NOMO-1 (cell line): Measurements from ENCODE around the gene PLEKHJ1.

Experiments
- DNase-seq, 2 experiments: peaks; one replicate each; lab custom pipeline; 2025; ENCODE audit not compliant: unreplicated experiment in 2 of 2; lab: John Stamatoyannopoulos, UW

The PLEKHJ1 gene

DNA sequence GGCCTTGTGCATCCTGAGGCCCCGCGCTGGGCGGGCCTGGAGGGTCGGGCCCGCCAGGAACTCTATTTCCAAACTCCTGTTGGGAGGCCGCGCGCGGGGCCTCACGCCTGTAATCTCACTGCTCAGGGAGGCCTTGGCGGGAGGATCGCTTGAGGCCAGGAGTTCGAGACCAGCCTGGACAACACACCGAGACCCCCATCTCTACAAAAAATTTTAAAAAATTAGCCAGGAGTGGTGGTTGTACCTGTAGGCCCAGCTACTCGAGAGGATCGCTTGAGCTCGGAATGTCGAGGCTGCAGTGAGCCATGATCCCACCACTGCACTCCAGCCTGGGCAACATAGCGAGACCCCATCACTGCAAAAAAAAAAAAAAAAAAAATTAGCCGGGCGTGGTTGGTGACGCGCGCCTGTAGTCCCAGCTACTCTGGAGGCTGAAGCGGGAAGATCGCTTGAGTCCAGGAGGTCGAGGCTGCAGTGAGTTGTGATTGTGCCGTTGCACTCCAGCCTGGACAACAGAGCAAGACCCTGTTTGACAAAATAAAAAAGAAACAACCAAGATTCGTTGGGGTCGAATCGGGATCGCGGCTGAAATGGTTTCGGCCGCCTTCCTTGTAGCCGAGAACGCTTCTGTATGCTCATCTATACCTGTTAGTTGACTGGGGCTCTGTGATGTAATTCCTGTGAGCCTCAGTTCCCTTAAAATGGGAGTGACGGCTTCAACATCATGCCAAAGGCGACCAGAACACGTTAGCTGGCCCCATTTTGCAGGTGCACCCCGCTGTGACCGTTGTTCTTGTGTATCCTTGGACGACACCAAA lies 1.1 kb upstream of the PLEKHJ1 start:
- no peak for DNase-seq

DNA sequence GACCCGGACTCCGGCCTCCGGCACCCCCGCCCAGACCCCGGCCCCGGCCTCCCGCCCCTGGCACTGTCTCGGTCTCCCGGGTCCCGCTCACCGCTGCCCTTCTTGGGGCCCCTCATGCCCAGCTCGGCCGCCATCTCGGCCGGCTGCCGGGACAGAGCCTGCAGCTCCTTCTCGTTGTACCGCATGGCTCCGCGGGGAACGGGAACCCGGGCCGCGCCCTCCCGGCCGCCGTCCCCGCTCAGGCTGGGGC lies 140 bp downstream of the PLEKHJ1 start:
- DNase-seq = no peak

DNA sequence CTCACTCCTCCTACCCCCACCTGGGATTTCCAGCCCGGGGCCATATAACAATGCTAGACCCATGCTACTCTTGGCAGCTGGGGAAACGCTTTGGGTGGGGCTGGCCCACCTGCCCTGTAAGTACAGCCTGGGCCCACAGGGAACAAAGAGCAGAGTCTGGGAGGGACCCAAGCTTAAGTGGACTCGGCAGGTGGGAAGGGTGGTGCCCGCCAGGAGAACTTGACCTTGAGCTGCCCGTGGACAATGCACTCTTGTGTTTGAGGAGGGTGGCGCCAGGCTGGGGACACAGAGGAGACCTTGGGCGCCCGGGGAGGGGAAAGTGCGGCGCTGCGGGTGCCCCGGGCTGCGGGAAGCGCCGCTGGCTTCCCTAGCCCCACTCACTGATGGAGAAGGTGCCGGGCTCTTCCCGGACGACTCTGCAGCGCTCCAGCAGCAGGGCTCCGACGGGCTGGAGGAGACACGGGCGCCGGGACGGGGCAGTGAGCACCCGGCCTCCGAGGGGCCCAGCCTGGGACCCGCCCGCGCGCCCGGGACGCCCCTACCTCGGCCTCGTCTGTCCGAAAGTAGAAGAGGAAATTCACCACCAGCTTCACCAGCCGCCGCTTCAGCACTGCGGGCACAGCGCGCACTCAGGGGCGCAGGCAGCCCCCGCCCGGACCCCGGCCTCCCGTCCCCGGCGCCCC lies 607 bp downstream of the PLEKHJ1 start:
- DNase-seq = no peak

DNA sequence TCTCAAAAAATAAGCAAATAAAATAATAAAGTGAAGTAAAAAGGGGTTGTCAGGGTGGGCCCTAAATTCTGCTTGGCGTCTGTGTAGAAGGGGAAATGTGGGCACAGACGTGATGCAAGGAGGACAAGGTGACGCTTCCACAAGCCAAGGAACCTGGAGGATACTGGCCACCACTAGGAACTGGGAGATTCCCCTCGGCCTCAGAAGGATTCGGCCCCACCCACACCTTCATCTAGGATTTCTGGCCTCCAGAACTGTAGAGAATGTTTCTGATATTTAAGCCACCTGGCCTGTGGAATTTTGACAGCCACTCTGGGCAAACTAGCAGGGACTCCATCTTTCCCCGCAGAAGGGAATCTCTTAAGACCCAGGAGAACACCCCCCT lies 1.1 kb downstream of the PLEKHJ1 start:
- no peak for DNase-seq

DNA sequence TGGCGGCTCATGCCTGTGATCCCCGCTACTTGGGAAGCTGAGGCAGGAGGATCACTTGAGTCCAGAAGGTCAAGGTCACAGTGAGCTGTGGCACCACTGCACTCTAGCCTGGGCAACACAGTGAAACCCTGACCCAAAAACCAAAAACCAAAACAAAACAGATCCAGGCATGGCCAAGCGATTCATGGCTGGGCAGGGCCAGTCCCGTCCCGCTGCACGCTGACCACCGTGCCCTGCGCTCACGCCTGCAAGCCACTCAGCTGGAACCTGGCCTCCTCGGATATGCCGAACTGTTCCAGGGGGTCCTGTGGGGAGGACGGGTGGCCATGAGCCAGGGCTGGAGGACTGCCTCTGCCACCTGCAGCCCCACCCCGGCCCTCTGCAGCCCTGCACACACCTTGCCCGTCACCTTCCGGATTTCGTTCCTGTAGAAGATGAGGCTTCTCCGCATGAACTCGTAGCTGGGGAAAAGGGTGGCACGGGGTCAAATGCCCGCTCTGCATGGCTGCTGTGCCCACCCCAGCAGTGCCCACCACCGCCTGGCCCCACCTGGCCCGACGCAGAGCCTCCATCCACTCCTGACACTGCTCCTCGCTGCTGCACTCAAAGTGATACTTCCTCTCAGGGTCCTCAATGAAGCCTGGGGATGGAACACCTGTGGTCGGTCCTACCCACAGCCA lies 2.4 kb downstream of the PLEKHJ1 start:
- DNase-seq = no peak

DNA sequence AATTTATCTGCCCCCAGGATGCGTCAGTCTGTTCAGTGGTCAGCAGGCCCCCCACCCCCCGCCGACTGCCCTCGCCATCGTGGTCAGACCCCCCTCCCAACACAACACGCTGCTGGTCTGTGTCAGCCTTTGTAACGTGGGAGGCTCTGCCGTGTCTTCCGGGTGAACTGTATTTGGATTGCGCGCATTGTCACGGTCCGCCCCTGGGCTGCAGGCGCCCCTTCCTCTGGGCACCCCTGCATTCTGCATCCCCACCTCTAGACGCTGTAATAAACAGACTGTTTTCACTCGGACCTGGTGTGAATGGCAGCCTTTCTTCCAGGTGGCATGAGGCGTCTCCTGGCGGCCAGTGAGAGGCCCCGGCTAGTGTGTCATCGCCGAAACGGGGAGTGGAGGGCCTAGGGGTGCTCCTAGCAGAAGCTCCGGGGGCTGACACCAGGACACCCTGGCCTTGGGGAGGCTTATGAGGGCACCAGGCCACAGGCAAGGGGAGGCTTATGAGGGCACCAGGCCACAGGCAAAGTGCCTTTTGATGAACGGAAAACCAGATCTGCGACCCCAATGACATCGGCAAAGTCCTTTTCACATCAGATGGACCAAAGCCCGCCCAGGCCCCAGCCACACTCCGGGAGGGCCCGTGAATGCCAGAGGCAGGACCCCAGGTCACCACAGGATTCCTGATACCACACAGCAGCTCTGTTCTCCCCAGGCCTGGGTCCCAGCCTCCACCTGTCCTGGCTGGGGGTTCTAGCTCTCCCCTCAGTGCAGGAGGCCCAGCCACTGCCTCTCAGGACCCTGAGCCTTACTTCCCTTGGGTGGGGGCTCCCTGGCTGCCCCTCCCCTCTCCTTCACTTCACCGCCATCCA lies 3.6 kb downstream of the PLEKHJ1 start:
- no peak for DNase-seq

DNA sequence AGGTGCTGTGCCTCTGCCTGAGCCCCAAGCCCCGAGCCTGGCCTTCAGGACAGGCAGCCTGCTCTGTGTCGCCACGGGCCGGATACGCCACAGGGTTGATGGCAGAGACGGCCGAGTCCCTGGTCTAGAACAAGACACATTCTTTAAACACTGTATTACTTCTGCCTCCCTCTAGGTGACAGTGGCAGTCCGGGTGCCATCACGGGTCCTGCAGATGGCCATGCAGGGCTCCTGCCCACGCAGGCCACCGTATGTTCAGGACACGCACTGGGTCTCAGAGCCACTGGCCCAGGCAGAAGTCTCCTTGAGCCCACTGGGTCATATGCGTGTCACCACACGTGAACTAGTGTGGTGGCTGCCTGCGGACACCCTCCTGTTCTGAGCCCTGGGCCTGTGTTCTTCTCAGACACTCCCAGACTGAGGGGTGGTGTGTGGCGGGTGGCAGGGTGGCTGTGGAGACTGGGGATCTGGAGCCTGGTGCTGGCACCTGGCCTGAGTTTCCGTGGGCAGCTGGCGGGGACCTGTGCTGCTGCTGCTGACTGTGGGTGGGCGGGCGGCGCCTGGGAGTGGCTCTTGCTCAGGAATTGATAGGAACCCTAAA lies 4.4 kb downstream of the PLEKHJ1 start:
- no peak for DNase-seq

DNA sequence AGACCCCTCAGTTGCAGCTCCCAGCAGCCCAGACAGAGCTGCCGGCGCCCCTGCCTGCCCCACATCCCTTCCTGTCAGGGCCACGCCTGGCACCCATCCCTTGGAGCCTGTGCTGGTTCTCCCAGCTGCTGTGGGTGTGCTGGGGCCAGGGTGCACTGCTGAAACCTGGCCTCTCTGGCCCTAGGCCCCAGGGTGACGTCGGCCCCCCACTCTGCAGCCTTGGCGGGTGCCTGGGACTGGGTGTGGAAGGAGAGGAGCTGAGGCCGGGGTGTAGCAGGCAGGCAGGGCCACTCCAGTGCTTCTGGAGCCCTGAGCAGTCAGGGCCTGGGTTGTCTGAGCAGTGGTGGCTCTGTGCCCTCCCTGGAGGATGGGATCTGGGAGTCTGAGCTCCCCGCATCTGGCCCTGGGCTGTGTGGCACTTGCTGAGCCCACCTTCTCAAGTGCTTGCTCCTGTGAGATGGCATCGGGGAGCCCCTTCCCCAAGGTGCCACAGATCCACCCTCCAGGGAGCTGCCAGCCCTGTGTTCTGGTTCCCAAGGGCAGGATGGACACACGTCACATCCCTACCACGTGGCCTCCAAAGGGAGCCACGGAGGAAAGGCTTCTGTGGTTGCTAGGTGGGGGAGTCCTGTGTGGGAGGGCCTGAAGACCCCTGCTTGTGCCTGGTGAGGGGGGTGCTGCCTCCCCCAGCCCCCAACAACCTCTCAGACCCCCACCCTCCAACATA lies 5.2 kb downstream of the PLEKHJ1 start:
- no peak for DNase-seq

DNA sequence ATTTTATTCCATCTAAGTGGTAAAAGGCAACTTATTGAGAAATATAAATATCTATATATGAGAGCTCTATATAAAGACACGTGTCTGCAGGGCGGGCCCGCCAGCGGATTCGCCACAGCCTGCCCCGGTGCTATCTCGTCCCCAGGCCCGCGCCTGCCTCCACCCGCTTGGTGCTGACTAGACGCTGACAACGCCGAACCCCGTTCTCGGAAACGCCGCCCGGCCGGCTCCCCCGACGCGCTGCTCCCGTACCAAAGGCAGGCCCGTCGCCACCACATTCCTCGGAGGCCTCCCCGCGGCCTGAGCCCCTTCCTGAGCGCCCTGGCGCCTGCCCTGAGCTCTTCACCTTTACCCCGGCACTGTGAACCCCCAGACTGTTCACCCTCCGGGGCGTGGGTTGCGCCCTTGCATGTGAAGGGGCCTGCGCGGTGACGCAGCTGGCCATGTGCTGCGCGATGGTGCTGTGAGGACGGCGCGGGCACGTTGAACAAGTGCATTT lies 6.0 kb downstream of the PLEKHJ1 start:
- no peak for DNase-seq

DNA sequence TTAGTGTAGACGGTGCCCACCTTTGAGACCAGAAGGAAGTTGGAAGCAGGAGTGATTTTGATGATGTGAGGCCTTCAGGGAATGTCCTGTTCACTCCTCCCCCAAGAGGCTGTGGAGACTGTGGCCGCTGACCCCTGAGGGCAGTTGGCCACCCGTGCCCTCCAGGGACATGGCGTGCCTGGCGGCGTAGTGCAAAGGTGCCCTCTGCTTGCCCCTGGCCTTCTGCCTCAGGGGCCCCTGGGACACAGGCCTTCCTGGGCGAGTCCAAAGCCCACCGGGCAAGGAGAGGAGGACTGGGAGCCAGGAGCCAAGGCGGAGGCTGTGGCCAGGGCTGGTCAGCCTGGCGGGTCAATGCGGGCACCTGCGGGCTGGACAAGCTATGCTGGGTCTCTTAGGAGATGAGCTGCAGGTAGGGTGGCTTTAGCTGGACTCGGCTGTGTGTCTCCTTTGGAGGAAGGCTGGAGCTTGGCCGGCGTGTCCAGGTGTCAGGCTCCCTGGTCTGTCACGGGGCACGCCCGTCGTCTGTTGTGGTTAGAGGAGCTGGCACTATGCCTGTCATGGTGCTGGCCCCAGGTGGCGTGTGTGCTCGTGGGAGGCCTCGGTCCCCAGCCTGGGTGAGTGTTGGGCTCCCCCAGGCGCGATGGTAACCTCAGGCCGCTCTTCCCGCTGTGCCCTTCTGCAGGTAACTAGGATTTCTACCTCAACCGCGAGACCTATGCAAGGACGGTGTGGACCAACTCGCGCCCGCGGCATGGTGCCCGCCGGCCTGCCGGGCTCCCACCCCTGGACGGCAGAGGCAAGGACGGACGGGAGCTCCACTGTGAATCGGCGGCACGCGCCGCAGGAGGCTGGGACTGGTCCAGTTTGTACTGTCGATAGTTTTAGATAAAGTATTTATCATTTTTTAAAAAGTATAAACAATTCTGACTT lies 6.8 kb downstream of the PLEKHJ1 start:
- DNase-seq = no peak

DNA sequence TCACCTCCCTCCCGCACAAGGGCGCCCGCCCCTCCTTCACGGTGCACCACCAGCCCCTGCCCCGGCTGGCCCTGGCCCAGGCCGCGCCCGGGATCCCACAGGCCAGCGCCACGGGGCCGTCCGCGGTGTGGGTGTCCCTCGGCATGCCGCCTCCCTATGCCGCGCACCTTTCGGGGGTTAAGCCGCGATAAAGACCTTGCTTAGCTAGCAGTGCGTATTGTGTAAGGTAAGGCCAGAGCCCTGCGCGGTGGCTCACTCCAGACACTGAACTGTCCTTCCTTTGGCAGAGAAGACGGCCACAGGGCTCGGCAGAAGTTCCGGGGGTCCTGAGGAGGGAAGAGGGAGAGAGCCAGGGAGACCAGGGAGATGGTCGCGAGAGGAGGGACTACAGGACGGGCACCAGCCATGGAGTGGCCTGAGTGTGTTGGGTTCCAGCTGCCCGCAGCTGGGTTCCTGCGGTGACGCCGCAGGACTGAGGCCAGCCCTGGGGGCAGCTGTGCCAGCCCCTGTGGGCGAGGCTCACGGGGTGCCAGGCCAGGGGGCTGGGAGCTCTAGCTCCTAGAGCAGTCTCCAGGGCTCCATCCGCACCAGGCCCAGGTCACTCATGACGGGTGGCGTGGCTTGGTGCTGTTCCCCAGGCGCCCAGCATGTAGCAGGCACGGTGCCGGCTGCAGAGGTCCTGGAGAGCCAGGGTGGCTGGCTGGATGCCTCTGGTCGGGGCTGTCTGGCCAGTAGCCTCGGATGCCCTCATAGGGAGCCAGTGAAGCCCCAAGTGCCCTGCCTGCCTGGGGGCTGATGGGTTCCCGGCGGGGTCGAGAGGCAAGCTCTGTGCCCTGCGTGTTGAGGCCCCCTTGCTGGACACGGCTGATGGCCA lies 7.7 kb downstream of the PLEKHJ1 start:
- no peak for DNase-seq

DNA sequence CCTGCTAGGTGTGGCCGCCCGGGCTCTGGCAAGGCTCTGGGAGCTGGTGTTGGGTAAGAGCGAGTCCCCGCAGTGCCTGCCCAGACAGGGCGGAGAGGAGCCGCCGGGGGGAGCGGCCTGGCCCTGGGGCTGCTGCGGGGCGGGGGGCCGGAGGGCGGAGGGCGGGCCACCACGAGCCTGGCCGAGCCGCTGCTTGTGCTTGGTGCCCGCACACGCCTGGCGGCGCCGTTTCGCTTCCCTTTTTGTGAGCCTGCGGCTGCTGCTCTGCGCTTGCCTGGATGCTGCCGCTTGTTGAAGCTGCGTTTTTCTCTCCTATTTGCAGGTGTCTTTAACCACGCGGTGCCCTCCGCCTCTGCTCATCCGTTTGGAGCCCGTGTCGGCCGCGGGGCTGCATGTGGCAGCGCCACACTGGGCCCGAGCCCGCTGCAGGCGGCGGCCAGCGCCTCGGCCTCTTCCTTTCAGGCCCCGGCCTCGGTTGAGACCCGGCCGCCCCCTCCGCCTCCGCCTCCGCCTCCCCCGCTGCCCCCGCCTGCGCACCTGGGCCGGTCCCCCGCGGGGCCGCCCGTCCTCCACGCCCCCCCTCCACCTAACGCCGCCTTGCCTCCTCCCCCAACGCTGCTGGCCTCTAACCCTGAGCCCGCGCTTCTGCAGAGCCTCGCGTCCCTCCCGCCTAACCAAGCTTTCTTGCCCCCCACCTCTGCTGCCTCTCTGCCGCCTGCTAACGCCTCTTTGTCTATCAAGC lies 8.5 kb downstream of the PLEKHJ1 start:
- peak; percentile 94 to 95 for DNase-seq

DNA sequence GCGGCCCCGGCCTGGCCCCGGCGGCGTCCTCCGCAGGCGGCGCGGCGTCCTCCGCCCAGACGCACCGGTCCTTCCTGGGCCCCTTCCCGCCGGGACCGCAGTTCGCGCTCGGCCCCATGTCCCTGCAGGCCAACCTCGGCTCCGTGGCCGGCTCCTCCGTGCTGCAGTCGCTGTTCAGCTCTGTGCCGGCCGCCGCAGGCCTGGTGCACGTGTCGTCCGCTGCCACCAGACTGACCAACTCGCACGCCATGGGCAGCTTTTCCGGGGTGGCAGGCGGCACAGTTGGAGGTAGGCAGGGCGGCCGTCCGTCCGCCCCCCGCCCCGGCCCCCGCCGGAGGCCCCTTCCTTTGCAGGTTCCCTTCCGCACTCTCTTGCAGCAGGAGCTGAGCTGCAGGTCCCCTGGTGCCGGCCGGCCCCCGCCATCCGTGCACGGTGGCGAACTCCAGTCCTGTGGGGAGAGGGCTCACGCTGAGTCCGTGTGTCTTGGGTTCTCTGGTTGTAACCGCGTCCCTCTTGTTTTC lies 9.2 kb downstream of the PLEKHJ1 start:
- DNase-seq = no peak

DNA sequence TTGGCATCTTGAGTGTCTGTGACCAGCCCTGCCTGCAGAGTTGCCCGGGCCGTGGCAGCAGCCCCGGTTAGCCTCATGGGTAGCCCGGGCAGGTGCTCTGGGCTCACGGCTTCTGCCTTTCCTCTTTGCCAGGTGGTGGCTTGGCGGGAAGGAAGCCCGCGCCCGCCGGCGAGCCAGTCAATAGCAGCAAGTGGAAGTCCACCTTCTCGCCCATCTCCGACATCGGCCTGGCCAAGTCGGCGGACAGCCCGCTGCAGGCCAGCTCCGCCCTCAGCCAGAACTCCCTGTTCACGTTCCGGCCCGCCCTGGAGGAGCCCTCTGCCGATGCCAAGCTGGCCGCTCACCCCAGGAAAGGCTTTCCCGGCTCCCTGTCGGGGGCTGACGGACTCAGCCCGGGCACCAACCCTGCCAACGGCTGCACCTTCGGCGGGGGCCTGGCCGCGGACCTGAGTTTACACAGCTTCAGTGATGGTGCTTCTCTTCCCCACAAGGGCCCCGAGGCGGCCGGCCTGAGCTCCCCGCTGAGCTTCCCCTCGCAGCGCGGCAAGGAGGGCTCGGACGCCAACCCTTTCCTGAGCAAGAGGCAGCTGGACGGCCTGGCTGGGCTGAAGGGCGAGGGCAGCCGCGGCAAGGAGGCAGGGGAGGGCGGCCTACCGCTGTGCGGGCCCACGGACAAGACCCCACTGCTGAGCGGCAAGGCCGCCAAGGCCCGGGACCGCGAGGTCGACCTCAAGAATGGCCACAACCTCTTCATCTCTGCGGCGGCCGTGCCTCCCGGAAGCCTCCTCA lies 9.9 kb downstream of the PLEKHJ1 start:
- DNase-seq = no peak

DNA sequence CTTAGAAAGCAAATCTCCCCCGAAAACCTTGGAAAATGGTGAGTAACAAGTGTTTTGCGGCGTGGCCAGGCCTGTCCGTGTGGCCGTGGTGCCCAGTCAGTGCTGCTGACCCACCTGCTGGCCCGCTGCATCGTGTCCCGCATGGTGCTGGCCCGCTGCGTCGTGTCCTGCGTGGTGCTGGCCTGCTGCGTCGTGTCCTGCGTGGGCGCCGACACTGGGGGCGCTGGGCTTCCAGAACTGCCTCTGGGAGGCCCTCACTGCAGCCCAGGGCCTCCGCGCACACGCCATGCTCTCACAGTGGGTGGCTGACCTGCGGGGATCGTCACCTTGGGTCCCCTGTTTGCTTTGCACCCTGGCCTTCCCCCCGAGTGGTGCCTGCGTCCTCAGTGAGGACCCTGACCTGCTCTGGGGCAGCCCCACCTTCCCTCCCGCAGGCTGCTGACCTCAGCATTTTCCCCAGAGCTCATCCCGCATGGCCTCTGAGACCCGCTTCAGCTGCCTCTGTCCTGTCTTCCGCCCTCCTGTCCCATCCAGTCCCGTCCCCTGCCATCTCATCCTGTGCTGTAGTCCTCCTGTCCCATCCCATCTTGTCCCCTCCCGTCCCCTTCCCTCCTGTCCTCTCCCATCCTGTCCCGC lies 10.6 kb downstream of the PLEKHJ1 start:
- DNase-seq = no peak
